SHP77 treated with DMSO at 0.1 percent for 48 hours (cell line): ENCODE measurements around the gene CDH2.
A peak's percentile ranks its signal among the peaks of the same experiment; 100 is the strongest.

Experiments used
- DNase-seq: peaks from one replicate; lab custom pipeline; 2025; lab: John Stamatoyannopoulos, UW

Gene CDH2

DNA sequence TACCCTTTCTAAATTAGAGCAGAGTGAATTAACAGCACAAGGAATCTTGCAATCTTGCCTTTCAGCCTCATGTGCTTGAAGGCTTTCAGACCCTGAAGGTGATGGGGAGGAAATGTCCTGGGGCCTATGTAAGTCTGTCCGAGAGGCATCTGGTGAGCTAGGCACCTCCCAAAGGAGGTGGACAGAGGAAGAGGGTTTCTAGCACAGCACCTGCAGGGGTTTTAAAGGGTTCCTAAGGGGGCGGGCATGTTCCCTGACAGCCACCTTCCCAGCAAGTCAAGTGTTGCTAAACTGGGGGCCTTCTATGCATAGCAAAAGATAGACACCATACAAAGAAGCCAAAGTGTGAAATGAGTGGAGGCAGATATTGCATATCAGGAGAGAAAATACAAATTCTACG is 88.5 kb downstream of the CDH2 start:
- no peak for DNase-seq

DNA sequence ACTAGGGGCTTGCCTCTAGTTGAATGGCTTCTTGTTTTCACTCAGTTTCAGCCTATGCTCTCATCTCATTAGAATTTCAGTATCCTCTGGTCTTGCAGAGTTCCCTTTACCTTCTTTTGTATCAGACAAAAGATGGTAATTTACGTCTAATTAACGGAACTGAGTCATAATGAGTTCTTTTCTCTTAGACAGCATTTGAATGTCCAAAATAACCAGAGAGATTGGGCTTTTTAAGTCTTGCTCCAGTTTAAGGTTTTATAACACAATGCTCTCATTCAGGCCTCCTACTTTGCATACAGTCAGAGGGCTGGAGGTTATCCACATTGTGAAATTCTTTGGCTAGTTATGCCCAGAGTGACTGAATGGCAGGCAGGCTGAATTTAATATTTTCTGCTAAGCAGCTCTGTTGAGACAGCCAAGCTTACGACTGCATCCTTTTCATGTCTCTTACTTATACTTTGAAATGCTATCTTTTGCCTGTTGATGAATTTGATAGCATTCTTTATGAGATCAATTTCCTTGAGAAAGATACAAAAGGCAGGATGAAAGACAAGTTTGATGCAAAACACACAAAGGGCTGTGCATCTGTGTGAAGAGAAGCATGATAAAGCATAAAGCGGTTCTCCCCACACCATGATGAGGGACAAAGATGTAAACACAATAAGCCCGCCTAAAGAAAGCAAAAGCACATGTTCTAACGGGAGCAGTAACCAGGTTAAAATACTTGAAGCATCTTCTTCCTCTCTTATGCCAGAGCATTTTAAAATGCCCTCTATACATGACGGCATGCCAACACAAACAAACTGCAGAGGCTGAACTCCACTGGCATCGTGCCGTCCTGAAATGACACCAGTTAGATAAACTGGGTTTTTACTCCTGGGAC is 90.0 kb downstream of the CDH2 start:
- DNase-seq = no peak

DNA sequence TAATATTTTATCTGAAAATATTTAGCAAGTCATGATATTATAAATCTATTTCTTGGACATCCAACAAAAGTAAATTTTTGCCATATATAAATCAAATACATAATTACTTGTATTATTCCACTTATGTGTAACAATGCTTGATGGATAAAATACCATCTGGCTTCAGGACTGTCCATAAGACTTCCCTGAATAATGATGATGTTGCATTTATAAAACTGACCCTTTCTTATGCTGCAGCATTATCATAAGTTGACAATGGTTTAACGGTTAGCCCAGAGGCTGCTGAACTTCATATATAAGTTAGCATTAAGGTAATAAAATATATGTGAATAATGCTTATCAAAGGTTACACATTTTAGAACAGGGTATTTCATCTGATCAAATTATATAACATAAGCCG is 95.4 kb downstream of the CDH2 start:
- no peak for DNase-seq

DNA sequence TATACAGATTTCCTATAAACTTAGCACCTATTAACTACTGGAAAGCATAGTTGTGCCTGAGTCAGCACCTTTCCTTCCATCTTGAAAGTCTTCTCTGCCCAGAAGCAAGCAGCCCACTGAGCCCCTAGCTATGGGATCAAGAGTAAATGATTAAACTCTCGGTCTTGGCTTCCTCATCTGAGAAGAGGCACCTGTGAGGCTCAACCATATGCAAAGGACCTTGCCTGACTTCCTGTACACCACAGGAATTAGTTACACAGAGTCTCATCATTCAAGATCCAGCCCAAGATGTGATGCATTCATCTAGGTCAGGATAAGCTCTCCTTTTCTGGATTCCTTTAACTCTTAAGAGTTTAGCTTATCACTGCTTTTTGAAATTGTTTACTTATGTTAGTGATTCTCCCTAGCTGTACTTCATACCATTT is 96.0 kb downstream of the CDH2 start:
- no peak for DNase-seq

DNA sequence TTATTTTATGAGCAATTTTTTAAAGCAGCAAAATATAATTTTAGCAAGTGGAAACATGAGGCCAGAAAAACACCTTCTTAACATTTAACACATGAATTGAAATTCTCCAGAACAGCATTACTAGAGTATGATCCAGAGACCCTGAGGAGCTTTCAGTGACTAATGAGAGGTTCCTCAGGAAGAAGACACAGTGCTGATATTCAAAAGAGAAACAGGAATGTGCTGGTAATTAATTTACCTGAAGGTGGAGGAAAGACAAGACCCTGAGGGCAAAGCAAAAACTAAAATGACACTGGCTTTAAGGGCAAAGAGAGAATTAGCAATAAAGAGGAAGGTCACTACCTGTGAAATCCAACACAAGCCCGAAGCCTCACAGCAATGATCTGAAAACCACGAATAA is 97.0 kb downstream of the CDH2 start:
- DNase-seq = no peak

DNA sequence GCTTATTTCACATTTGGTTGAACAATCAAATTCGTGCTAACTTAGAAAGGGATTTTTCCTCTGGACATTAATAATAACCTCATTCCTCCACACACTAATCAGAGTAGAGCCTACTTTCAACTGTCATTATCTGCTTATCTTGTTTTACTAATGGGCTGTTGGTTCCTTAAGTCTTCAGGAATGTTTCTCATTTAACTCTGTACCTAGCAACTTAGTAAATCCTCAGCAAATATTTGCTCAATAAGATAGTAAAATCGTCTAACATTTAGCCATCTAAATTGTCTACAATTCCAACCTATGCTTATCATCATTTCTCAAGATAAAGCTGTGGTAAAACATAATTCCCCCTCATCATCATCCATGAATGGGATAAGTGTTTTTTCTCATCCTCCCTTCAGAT is 98.1 kb downstream of the CDH2 start:
- no peak for DNase-seq

DNA sequence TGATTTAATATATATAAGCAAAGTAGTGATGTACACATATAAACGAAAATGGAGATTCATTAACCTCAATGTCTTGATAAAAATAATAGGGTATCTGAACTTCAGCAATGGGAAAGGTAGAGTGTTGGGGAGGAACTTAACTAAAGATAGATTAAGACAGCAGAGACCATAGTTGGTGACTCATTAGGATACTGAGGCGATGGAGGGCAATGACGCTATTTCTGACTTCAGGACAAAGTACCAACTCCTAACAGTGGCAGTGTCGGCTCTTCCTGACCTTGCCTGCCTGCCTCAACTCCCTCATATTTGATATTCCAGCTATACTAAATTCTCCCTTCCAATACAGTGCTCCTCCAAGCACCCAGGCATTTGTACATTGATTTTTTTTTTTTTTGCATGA is 98.6 kb downstream of the CDH2 start:
- no peak for DNase-seq

DNA sequence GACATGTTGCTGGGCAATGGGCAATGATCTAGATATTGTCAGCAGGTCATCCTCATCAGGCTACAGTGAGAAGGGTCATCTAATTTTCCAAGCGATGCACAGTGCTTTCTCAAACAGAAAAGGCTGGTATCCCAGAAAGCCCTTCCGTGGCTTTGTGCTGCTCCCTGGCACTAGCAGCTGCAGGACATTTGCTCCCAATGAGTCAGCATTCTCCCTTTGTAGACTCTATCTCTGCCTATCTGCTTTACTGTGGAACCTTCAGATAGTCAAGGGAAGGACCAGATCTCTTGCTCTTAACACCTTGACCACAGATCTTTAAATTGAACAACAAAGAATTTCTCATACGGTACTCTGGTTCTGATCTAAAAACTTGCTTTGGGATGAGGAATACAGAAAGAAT is 101.4 kb downstream of the CDH2 start:
- peak; percentile 73 for DNase-seq

DNA sequence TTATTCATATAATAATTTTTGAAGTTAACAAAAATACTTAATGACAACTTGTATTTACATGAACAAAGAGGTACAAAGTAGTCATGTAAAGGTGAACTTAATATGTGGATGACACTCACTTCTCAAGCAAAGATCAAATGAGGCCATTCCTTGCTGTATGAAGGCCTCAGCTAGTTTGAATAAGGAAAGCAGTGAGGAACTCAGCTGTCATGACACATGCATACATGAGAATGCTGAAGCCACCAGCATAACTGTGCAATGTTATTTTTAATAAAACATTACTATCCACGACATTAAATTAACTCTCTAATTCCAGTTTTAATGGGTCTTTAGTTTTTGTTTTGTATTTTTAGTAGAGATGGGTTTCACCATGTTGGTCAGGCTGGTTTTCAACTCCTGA is 102.9 kb downstream of the CDH2 start:
- DNase-seq = no peak

DNA sequence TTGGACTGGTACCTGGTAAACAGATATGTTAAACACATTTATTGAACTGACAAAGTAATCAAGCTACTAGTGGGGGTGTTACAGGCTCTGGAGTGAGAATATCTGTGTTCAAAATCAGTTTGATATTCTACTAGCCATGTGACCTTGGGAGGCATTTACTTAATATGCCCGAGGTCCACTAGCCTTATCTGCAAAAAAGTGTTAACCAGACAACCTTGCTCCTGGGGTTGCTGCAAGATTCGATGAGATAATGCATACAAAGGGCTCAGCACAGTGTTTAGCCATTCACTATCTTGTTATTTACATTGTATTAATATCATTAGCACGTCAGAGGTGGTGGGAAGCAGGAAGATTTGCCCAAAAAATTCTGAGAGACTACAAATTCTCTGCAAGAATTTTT is 103.3 kb downstream of the CDH2 start:
- no peak for DNase-seq

DNA sequence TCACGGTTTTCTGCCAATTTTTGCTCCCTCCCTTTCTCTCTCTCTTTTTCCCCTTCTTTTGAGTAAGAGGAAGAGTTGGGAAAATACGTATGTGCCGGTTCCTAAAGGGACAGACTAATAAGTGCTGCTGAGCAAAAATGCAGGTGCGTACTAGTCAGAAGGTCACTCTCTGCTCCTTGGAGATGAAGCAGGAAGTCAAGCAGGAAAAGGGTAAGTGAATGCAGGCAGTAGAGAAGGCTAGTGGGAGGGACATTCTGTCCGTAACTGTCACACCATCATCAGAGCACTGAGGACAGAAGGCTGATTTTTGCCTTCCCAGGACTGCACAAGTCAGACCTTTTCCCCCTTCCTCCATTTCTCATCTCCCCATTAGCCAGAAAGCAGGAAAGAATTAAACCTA is 105.7 kb downstream of the CDH2 start:
- DNase-seq = no peak

DNA sequence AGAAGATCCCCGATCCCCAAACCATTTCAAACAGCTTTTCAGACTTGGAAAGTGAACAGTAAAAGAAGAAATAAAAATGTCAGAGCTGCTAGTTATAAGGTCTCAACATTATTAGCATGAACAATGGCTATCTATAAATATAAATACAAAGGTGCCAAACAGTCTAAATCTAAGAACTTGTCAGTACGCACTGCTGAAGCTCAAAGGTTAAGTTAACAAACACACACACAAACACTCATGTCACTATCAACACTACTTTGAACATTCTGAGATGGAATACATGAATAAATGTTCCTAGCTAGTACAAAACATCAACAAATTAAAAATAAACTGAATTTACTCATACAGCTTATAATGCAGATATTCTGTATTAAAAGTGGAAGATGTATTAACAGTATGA is 108.7 kb downstream of the CDH2 start:
- DNase-seq = no peak

DNA sequence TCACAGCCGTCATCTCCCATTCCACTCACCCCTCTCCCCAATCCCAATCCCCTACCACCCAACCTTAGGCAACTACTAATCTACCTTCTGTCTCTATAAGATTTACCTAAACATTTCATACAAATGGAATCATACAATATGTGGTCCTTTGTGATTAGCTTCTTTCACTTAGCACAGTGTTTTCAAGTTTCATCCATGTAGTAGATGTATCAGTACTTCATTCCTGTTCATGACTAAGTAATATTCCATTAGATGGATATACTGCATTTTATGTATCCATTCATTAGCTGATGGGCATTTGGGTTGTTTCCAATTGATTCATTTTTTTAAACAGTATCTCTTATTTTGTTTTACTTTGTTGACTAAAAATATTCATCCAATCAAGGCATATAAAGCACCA is 109.6 kb downstream of the CDH2 start:
- no peak for DNase-seq

DNA sequence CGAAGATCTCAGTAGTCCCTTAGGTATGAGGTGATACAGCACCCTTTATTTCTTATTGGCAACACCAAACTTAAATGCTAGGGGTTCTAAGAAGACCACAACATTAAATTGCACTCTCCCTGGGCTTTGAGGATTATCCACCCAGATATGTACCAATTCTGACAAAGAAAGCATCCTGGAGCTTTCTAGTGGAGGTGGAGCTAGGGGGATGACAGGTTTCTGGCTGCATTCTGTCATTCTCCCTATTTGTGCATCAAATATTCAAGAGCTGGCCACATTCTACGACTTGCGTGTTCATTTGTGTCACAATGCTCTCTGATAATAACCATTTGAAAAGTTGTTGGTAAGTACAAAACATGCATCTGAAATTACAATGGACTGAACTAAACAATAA is 111.1 kb downstream of the CDH2 start:
- DNase-seq = no peak

DNA sequence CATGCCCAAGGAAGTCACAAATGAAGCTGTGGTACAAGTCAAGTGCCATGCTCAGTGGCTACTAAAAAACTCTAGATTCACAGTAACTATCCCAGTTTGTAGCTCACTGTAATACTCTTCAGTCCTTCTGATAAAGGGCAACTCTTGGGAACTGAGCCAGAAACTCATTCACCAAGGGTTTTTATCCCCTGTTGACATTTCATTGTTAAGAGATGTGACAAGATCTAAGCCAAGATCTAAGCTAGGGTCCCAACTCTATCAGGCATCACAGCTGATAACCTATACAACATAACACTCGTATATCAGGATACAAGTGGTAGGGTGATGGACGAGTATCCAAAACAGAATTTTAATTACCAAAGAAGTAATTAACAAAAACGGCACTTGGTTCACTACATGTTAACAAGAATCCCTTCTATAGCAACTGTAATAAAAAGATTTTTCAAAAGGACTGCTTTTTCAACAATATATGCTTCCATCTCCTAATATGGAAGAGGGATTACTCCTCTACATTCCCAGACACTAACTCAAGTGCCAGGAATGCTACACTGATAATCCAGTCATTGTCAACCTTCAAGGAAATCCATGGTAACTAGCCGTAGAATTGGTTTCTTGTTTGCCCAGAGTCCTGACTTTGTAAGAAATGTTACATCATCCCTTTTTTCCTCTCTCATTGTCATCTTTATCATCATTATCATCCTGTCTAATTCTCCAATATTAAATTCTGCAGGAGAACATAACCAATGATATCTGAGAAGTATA is 111.7 kb downstream of the CDH2 start:
- no peak for DNase-seq

DNA sequence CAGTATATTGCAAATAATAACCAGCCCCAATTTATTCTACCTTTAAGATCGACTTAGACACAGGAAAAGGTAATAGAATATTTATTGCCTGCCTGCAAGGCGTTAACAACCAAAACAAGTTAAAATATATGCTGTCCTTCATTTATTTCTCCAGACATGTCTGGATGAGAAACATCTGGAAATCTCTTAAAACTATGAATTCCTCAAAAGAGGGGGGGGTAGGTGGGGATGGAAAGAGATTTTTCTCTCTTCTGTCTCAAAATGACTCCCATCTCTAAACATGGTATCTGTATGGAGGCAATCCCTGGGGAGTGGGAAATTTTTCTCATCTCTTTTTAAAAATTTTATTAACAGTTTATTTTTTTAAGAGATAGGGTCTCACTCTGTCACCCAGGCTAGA is 113.0 kb downstream of the CDH2 start:
- DNase-seq = no peak

DNA sequence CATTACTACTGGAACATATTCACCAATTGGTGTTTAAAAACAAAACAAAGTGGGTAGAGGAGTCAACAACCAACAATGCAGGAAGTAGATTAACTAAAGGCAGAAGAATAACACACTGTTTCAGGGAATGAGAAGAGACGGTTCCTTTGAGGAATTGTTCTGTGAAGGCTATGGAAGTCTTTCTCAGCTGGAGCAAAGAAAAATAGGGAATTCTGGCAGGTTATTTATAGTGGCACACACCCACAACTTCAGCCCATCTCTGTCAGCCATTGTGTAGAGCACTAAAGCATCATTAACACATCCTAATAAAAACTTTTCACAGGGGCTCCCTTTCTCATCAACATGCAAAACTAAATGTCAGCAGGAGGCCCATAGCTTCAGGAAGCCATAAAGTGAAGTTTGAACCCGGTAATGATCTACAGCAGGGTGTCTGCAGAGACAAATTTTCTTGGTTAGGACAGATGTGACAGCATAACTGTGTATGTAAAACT is 113.6 kb downstream of the CDH2 start:
- DNase-seq = no peak

DNA sequence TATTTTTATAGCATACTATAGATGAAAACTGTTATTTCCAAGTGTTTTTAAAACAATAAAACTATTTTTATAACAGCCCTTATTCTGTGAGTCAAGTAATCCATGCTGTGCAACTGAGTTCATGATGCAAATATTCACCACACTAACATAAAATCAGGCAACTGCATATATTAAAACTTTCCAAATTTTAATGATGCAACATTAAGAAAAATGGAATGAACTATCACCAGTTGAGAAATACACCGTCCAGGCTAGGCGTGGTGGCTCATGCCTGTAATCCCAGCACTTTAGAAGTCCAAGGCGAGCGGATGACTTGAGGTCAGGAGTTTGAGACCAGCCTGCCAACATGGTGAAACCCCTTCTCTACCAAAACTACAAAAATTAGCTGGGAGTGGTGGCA is 114.5 kb downstream of the CDH2 start:
- no peak for DNase-seq

DNA sequence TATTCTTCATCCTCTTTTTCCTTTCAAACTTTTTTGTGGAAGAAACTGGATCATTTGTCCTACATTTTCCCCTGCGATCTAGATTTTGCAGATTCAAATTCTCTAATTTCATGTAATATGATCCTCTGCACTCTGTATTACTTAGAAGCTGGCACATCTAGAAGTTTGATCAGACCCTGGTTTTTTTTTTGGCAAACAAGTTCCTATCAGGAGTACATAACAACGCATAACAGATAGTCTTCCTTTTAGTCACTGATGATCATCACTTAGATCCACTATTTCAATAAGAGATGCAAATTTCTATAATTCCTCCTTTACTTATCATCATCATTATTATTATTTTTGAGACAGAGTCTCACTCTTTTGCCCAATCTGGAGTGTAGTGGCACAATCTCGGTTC is 117.1 kb downstream of the CDH2 start:
- no peak for DNase-seq

DNA sequence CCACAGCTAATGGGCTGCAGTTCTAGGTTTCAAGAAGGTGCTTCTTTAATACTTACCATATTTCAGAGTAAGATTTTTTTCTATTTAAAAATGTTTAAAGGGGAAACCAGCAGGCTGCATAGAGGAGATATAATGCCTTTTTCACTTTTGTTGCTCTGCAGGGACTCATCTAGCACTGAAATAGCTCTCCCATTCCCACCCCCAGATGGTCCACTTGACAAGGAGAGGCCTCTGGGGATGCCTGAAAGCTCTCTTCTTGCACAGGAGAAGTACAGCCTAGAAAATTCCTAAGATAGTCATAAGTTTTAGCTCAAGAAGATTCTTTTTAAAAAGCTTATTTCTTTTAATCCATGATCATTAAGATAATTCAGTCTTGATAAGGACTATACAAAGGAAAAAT is 126.4 kb downstream of the CDH2 start:
- DNase-seq = no peak

DNA sequence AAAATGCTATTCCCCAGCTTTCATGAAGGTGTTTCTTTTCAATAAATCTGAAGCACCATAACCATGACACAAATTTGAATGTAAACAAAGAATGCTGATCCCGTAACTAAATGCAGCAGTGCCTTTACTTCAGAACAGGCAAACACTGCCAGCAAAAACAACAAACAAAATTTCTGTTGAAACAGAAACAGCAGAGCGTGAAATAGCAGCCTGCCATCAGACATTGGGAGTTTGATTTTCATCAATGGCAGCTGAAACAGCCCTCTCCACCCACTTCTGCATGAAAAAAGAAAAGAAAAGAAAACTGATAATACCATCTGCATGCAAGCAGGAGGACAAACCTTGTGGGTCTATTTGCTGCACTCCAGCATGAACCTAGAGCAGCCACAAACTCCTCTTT is 128.3 kb downstream of the CDH2 start:
- no peak for DNase-seq

DNA sequence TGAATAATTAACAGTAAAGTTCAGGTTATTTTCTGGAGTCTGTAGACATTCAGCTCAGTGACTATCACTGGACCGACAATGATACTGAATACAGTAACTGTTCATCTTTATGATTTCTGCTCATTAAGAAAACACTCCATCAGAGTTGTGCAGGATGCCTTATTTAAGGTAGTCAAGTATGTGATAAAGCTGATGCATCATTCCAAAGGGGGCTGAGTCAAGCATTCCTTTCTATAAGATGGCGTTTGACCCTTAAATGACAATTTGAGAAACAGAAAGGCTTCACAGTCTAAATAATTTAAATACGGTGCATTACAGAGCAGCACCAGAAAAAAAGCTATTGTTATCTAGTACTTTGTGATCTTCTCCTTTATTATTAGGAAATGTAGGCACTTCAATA is 131.1 kb downstream of the CDH2 start:
- DNase-seq = no peak

DNA sequence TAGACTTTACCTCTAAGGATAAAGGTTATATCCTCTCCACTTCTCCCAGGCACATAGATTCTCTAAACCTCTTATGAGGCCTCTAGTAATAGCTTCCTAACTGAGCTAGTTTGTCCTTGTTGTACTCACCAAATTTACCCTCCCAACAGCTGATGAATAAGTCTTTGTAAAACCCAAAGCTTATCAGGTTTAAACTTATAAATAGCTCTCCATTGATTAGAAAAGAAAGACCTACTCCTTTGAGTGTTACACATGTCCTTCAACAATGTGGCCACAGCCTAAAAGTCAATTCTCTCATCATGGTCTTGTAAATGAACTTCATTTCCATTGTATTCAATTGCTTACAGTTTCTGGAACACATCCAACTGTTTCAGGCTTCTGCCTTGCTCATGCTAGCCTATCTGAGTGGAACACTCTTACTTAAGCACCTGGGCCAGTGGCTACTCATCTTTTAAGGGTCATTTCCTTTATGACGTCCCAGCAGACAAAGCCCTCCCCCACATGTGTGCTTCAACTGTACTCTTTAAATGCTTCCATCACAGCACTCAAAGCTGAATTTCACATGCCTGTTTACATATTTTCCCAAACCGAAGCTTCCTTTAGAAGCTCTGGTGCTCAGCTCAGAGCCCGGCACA is 131.6 kb downstream of the CDH2 start:
- DNase-seq = peak; percentile 91
